Measurements from ENCODE around the gene PLBD2.
"Not testable (repeated sequence)": the region's sequence is repeated elsewhere in the genome, so short reads cannot be mapped to it uniquely, and the experiment has no call there.

PLBD2 gene

DNA sequence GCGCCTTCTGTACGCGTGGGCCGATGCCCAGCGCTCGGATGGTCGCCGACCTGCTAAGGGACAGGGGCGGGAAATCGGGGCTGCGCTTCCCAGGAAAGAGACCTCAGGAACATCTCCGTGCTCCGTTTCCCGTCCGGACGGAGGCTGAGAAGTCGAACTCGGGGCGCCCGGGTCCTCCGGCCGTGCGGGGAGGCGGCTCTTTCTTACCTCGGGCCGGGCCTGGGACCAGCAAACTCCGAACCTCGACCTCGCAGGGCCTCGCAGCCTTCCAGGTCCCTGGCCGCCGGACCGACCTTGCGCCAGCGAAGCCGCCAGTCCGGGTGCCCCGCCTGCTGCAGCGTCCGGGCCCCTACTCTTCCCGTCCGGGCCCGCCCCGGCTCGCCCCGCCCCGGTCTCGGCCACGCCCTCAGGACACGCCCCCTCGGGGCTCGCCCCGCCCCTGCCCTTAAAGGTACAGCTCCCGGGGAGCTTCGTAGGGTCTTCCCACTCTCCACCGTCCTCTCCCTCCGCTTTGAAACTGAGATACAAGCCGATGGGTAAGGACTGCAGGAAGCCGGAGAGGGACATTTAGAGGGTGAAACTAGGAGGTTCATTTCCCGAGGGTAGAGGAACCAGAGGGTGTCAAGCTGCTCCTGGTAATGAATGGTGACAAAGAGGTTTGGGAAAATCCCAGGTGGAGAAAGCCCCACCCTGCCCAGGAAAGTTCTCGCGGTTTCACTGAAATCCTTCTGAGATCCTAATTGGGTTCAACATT is 23.4 kb upstream of the PLBD2 start, which contains the start of gene SLC8B1:
Gene SLC8B1 (minus strand): TSS at position 324 of the 754 bp plus-strand sequence. CDS start 2,231 bp downstream, outside the sequence.
- DNase-seq, result peak; percentile 72

DNA sequence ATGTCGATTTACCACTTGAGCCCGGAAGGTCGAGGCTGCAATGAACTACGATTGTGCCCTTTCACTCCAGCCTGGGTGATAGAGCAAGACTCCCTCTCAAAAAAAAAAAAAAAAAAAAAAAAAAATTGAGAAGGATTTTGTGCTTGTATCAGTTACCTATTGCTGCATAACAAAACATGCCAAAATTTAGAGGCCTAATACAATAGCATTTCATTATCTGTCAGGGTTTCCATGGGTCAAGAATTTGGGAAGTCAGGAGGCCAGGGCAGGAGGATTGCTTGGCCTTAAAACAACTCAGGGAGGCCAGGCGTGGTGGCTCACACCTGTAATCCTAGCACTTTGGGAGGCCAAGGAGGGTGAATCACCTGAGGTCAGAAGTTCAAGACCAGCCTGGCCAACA is 18.8 kb upstream of the PLBD2 start:
- no peak for DNase-seq

DNA sequence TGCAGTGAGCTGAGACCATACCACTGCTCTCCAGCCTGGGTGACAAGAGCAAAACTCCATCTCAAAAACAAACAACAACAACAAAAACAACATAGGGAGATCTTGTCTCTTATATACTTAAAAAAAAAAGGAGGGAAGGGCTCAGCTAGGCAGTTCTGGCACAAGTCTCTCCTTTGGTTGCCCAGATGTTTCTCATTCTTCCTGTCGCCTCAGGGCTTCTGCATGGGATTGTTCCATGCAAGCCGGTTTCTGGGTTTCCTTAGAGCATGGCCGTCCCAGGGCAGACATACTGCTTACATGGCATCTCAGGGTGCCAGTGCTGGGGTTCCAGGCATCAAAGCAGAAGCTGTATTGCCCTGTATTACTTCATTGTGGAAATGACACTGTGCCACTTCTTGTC is 18.3 kb upstream of the PLBD2 start:
- DNase-seq, result no peak

DNA sequence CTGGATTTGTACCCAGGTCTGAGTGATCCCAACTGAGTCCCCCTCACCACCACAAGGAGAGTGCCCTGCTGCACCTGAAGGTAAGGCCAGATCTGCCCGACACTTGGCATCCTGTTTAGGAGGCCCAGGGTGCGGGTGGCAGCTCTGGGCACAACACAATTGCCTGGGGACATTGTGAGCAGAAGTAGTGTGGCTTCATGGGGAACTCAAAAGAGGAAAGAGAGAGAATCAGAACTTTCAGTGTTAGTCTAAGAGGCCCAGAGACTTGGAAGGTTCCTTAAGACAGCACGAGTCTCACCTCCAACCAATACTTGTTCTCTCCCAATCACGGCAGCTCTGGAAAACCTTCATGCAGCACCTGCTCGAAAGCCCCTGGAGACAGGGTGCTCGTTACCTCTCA is 16.9 kb upstream of the PLBD2 start:
- DNase-seq, result no peak

DNA sequence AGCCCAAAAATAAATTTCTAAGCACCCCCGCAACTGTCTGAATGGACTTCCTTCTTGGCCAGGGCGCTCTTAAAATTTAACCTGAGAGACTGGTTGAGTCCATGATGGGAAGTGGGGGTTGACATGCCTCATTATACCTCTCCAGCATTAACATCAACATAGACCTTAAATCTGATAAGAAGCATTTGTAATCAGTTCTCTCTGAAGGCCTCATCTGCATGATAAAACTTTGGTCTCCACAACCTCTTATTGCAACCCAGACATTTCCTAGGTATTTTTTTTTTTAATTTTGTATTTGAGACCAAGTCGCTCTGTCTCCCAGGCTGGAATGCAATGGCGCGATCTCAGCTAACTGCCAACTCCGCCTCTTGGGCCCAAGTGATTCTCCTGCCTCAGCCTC is 13.1 kb upstream of the PLBD2 start:
- no peak for DNase-seq

DNA sequence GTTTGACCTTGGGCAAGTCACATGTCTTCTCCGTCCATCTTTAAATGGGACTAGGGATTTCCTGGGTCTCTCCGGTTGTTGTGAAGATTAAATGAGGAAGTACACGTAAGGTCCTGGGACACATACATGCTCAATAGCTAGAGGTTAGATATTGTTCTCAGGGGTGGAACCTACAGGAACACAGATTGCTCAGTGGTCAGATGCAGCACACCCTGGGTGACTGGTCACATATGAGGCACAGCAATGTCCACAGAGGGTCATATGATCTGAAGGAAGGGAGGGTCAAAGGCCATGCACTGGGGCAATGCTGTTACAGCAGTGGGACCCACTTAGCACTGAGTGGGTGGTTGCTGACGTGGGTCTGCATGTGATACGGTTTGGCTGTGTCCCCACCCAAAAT is 12.0 kb upstream of the PLBD2 start:
- DNase-seq, result no peak

DNA sequence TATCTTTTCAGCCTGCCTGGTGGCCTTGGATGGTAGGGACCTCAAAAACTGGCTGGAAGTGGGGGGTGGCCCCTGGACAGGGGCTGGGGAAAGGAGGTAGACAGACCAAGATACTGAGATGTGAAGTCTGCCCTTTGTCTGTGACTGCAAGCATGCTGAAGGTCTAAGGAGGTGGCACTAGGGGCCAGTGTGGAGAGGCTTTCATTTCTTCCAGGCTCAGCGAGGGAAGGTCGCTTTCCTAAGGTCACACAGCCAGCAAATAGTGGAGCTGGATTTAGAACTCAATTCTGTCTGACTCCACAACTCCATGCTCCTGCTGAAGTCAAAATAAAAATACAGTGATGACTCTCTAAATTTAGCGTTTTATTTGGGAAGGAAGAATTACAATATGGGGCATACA is 11.3 kb upstream of the PLBD2 start:
- no peak for DNase-seq

DNA sequence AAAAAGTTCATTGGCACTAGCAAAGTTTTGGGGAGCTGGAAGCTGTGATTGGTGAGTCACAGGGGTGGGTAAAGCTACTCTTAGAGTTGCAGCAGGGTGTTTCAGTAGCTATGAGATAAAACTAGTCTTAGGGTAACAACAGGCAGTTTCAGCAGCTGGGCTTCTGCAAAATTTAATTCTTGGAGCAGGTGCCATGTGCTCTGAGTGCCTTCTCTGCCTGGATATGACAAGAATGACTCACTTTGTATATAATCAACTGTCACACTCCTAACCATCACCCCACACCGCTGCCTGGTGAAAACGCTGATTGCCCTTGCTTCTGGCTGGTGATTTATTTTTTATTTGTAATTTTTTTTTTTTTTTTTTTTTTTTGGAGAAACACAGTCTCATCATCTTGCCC is 10.5 kb upstream of the PLBD2 start:
- DNase-seq, result no peak

DNA sequence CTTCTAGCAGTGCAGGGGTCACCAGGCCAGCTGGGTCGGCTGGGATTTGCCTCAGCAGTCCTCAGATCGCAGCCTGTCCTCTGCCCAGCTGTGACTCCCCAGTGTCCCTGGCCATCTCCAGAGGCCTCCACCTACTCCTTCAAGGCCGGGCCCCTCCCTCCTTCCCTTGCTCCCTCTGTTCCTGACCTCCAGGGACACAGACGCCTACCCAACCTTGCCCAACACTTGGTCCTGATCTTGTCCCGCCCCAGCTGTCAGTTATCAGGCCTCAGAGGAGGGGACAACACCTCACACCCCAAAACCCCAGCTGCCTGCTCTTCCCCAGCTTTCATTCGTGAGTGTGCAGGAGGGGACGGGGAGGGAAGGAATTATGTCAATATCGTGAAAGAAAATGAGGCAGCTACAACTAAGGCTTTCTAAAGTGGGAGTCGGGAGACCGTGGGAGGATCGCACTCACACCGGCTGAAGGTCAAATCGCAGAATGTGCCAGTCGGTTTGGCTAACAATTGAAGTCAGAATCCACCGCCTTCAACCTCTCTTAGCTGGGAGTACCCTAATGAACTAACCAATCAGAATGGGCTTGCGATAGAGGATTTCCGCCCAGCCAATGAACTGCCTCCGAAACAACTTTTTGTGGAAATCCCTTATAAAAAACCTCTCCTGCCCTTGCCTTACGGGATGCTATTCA is 9.4 kb upstream of the PLBD2 start:
- DNase-seq, result no peak

DNA sequence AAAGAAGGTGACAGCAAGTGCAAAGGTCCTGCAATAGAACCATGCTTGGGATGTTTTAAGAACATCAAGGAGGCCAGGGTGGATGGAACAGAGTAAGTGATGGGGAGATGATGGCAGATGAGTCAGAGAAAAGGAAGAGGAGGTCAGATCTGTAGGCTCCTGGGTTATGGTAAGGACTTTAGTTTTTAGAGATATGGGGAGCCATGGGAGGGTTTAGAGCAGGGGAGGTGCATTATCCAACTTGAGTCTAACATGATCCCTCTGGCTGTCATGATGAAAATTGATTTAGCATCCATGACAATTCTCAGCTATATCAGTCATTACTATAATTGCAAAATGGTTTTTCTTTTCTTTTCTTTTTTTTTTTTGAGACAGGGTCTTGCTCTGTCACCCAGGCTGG is 7.3 kb upstream of the PLBD2 start:
- DNase-seq, result no peak

DNA sequence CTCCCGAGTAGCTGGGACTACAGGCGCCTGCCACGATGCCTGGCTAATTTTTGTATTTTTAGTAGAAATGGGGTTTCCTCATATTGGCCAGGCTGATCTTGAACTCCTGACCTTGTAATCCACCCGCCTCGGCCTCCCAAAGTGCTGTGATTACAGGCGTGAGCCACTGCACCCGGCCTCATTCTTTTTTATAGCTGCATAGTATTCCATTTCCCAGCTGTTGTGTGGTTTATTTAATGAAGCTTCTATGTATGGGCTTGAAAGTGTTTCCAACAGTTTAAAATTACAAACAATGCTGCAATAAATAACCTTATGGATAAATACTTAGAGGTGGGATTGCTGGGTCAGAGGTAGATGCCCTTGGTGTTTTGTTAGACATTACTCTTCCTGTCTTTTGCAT is 4.2 kb upstream of the PLBD2 start:
- DNase-seq, result not testable (repeated sequence)

DNA sequence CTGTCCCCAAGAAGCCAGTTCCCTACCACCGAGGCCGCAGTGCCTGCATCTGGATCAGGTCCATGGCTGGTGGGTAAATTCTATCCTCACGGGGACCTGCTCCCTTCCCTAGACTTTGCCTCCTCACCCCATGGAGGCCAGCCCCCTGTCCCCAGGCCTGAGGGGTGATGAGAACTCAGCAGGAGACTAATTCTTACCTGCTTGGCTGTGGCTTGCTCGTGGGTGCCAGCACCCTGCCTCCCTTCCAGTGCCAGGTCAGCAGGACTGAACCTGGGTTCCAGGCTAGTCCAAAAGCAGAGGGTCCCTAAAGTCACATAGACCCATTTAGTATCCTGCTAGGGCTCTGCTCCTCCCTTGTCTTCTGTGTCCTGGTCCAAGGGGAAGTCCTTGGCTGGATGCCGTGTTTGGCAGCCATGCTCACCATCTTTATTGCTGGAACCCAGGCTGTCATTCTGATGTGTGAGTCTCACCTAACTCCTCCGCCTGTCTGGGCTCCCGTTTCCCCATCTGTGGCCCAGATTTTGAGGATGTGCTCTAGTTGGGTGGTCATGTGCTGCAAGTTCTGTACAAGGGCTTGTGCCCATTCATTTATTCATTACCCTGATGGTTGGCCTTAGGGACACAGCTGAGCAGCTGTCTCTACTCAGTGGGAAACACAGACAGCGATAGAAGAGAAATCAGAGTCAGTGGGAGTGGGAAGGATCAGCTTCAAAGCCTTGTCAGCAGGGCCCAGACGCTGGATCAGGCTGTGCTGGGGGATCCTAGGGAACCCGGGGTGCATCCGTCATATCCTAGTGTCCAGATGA is 949 bp downstream of the PLBD2 start:
- peak; percentile 34 for DNase-seq

DNA sequence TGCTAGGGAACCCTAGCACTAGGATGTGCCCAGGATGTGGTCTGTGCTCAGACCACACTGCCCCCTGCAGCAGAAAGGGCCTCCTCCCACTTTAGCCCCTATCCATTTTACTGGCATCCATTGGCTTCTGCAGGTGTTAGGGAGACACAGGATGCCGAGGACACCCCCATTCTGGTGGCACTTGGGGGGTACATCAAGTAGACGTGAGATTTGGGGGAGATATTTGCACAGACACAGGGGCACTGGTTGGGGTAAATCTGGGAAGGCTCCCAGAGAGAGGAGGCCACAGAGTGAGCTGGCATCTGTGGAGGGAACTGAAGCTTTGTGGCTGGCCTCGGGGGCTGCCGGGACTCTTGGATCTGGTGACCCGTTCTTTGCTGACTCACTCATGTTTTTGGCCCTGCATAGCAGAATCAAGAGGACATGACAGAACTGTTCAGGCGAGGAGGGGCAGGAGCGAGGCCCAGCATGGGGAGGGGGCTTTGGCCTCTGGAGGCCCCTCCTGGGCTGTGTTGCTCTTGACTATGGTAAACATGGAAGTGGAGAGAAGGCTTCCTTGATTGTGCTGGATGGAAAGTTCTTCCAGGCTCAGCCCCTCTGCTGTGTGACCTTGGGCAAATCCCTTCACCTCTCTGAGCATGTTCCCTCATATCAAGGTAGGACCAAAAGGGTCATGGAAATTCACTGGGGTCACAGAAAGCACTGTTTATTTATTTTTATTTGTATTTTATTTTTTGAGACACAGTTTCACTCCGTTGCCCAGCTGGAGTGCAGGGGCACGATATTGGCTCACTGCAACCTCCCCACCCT is 1.8 kb downstream of the PLBD2 start:
- no peak for DNase-seq

DNA sequence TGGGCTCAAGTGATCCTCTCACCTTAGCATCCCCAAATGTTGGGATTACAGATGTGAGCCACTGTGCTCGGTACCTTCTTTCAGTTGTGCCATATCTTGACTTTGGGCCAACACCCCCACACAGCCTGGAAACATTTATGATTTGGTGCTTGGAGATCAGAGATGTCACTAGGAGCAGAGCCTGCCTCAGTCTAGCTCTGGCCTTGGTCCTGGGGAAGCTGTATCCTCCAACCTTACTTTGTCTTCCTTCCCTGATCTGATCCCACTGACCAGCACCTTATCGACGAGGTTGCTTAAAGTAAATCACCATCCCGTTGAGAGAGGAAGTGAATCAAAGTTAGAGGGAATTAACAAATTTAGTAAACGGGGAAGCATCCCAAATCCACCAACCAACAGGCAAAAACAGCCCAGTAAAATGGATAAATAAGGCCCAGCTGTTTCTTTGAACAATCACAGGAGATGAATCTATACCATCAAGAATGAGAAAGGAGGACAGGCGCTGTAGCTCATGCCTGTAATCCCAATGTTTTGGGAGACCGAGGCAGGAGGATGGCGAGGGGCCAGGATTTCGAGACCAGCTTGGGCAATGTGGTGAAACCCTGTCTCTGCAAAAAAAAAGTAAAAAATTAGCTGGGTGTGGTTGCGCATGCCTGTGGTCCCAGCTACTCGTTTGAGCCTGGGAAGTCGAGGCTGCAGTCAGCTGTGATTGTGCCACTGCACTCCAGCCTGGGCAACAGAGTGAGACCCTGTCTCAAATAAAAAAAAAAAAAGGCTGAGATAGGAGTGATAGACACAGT is 3.4 kb downstream of the PLBD2 start:
- no peak for DNase-seq

DNA sequence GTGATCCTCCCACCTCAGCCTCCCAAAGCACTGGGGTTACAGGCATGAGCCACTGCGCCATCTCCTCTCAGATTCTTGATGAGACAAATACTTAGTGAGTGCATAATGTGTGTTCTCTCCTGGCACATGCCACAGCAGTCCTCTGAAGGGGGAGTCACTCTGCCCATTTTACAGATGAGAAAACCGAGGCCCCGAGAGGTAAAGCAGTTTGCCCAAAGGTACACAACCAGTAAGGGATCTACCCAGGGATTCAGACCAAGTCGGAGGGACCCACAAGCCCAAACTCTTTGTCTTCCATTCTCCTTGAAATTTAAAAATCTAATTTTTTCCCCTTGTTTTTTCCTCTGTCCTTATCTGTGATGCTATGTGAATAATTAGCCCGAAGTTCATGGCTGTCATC is 6.3 kb downstream of the PLBD2 start:
- DNase-seq, result no peak

DNA sequence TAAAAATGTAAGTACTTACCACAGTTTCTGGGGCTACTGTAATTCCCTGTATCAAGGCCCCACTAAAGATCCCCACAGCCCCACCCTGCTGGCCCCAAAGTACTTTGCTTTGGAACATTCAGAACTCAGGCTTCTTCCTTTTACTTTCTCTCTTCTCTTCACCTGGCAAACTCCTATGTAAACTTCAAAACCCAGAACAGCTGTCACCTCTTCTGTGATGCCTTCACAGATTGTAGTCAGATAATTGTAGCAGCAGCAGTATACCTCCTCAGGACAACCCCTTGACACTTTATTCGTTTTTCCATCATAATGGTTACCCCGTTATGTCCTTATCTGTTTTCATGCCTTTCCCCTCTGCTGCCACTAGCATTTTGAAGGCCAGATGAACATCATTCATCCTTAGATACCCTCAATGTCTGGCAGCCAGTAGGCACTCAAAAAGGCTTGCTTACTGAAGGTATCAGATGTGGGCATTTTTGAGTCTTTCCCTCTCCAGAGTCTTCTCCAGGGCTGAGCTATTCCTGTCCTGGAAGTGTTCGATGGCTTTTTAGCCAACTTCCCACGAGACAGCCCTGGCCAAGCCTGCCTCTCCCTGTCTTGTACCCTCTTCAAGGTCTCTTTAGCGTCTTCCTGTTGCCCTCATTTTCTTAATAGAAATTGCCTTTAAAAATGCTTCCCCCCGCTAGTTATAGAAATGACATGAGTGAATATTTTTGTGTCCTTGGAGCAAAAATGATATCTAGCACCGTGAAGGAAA is 7.4 kb downstream of the PLBD2 start:
- no peak for DNase-seq

DNA sequence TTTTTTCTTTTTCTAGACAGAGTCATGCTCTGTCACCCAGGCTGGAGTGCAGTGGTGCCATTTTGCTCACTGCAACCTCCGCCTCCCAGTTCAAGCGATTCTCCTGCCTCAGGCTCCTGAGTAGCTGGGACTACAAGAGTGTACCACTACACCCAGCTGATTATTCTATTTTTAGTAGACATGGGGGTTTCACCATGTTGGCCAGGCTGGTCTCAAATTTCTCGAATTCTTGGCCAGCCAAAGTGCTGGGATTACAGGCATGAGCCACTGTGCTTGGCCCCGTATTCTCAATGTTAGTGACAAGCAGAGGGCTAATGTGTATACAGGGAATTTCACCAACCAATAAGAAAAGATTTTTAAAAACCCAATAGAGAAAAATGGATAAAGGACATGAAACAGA is 8.4 kb downstream of the PLBD2 start:
- DNase-seq, result no peak

DNA sequence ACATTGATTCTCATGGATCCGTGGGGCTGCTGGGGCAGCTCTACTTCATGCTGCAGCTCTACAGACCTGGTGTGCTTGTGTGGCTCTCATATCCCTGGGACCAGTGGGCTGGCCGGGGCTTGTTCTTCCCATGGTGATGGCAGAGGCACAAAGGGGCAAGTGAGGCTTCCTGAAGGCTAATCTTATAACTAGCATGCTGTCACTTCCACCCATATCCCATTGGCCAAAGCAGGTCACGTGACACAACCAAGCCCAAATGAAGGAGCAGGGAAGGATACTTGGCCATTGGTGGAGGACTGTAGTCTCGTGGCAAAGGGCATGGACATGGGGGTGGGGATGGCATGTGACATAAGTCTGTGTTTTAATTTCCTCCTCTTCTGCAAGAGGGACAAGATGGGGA is 9.9 kb downstream of the PLBD2 start:
- DNase-seq, result no peak

DNA sequence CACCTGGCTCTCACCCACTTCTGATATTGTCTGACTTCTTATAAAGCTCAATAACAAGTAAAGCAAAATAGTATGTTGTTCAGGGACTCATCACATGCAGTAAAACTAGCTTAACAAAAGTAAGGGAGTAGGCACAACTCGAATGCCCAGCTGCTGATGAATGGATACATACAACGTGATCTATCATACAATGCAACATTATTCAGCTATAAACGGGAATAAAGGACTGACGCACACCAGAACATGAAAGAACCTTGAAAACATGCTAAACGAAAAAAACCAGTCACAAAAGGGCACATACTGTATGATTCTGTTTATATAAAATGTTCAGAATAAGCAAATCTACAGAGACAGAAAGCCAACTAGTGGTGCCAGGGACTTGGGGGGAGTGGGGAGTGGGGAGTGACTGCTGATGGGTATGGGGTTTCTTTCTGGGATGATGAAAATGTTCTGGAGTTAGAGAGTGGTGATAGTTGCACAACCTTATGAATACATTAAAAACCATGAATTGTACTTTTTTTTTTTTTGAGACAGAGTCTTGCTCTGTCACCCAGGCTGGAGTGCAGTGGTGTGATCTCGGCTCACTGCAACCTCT is 11.1 kb downstream of the PLBD2 start:
- DNase-seq, result no peak

DNA sequence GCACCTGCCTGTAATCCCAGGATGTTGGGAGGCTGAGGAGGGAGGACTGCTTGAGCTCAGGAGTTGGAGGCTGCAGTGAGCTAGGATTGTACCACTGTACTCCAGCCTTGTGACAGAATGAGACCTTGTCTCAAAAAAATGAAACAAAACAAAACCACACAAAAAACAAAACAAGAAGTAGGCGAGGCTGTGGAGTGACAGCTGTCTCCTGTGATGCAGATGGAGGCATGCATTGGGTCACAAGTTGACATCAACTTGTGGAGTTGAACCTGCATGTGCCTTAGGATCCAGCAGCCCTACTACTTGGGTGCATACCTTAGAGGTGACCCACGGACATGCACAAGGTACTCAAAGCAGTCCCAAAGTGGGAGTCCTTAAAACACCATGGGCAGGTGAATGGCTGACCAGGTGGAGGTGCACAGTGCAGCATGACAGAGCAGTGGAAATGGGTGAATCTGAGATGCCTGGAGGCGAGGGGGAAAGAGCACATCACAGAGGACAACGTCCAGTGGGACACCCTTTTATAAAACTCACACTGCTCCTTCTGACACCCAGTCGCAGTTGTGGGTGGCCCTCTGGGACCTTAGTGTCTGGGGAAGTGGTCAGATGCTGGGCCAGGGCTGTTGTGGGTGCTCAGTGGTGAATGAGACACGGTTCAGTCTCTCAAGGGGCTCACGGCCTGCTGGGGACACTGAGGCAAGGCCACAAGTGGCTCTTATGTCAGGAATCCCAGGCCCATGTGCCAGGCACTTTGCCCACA is 12.7 kb downstream of the PLBD2 start:
- DNase-seq, result no peak

All from fibroblast of skin of abdomen (primary cell).